Measurements from ENCODE around the gene AP2M1.

GRCh38 chr3:184166671-184167070 is 8.0 kb upstream of the AP2M1 start:
- TF ChIP-seq POLR2A (IDR thresholded peaks at IDR 0.05; ENCODE audit: low read depth) (no peak), CTCF (IDR thresholded peaks at IDR 0.05) (no peak), EP300 (IDR thresholded peaks at IDR 0.05) (no peak)

Measured in esophagus muscularis mucosa (tissue), 4 donors.